OCI-LY1 (cell line): Measurements from ENCODE around the gene TXNDC11.

Experiments
- H2AFZ ChIP-seq: fragments of 200-600 bp; sonication (generic), shearing (Covaris generic); 2 replicates; pipeline ENCODE4 v1.6.0; 2014; ENCODE audit warnings: antibody characterized with exemption, mild to moderate bottlenecking, low read length
- H3F3A ChIP-seq: fragments of 200-600 bp; sonication (generic), shearing (Covaris generic); 2 replicates; pipeline ENCODE4 v1.6.0; 2014; ENCODE audit warnings: mild to moderate bottlenecking, antibody characterized with exemption, low read length, moderate library complexity; ENCODE audit not compliant: insufficient read depth
- H3K27ac ChIP-seq: fragments of 200-600 bp; sonication (generic); 2 replicates; pipeline ENCODE4 v1.5.1; 2014; ENCODE audit warnings: low read length, mixed run types, mild to moderate bottlenecking, low read depth; ENCODE audit not compliant: poor library complexity, severe bottlenecking
- H3K27me3 ChIP-seq: fragments of 200-600 bp; sonication (generic); 2 replicates; pipeline ENCODE4 v1.6.0; 2014; ENCODE audit warnings: antibody characterized with exemption, mild to moderate bottlenecking, low read length, moderate library complexity; ENCODE audit not compliant: insufficient read depth
- H3K36me3 ChIP-seq: fragments of 200-600 bp; sonication (generic); 2 replicates; pipeline ENCODE4 v1.6.1; 2014; ENCODE audit warnings: mild to moderate bottlenecking, antibody characterized with exemption, low read length, moderate library complexity, mixed read lengths; ENCODE audit not compliant: insufficient read depth
- H3K4me1 ChIP-seq: fragments of 200-600 bp; sonication (generic); 2 replicates; pipeline ENCODE4 v1.5.1; 2014; ENCODE audit warnings: mild to moderate bottlenecking, low read length, moderate library complexity; ENCODE audit not compliant: insufficient read depth, severe bottlenecking
- H3K4me2 ChIP-seq: fragments of 200-600 bp; sonication (generic), shearing (Covaris generic); 2 replicates; pipeline ENCODE4 v1.6.1; 2014; ENCODE audit warnings: low read length
- H3K4me3 ChIP-seq: fragments of 200-600 bp; sonication (generic); 2 replicates; pipeline ENCODE4 v1.5.1; 2014; ENCODE audit warnings: low read length, low read depth, mild to moderate bottlenecking, mixed read lengths; ENCODE audit not compliant: poor library complexity, severe bottlenecking
- H3K79me2 ChIP-seq: fragments of 200-600 bp; shearing (Covaris generic); 2 replicates; pipeline ENCODE4 v1.6.1; 2016; ENCODE audit warnings: mixed run types, low read length, mixed read lengths; ENCODE audit not compliant: insufficient read depth
- H3K9ac ChIP-seq: fragments of 200-600 bp; sonication (generic), shearing (Covaris generic); 2 replicates; pipeline ENCODE4 v1.6.1; 2014; ENCODE audit warnings: mild to moderate bottlenecking, low read length, mixed read lengths
- H3K9me2 ChIP-seq: fragments of 200-600 bp; sonication (generic), shearing (Covaris generic); 2 replicates; pipeline ENCODE4 v1.6.1; 2014; ENCODE audit warnings: low read depth, mild to moderate bottlenecking, low read length, mixed read lengths
- H3K9me3 ChIP-seq: fragments of 200-600 bp; shearing (Covaris generic); 2 replicates; pipeline ENCODE4 v1.6.1; 2014; ENCODE audit warnings: low read length, mixed read lengths
- H4K20me1 ChIP-seq: fragments of 200-600 bp; sonication (generic), shearing (Covaris generic); 2 replicates; pipeline ENCODE4 v1.6.0; 2016; ENCODE audit warnings: mild to moderate bottlenecking, low read length; ENCODE audit not compliant: insufficient read depth
- EZH2 ChIP-seq: fragments of 200-600 bp; sonication (generic), shearing (Covaris generic); IDR thresholded peaks from 2 replicates; pipeline ENCODE4 v1.8.0; 2017; ENCODE audit warnings: borderline replicate concordance, mixed run types, mild to moderate bottlenecking, antibody characterized with exemption, low read length, moderate library complexity, mixed read lengths
- TF ChIP-seq, protein P1 (sequence below): fragments of 200-600 bp; sonication (generic), shearing (Covaris generic); IDR thresholded peaks from 2 replicates; pipeline ENCODE4 v1.5.1; 2017; ENCODE audit warnings: mild to moderate bottlenecking, antibody characterized with exemption, low read length, moderate library complexity, mixed read lengths

The TXNDC11 gene

DNA sequence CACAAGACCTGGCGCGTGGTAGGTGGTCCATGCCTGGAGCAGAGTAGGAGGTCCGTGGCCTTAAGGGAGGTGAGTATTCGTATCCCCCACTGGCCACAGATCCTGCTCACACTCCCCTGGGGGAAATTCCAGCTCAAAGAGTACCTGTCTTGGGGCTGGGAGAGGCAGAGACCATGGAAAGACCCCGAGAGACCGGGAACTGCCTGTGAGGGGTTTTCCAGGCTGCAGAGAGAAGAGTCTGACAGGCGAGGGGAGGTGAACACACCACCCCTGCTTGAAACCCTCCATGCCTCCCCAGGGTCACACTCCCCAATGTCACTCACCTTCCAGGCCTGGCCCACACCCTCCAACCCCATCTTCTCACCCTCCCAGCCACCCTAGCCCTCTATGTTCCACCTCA, 87.0 kb downstream of the TXNDC11 start:
- Histone ChIP-seq H3K9me3 (no peaks in the 10 kb centered on the region), H2AFZ (no peak overlapping the region), H3K4me2 (no peak overlapping the region), H3K36me3 (no peaks in the 10 kb centered on the region), H3K9me2 (no peaks in the 10 kb centered on the region), H4K20me1 (no peaks in the 10 kb centered on the region), H3K9ac (no peak overlapping the region), H3K27me3 (no peaks in the 10 kb centered on the region), H3K4me3 (no peak overlapping the region), H3K79me2 (no peaks in the 10 kb centered on the region), H3K27ac (no peak overlapping the region), H3F3A (no peaks in the 10 kb centered on the region), H3K4me1 (peaks cover 9% of the 10 kb centered on the region)
- TF ChIP-seq, protein P1, sequence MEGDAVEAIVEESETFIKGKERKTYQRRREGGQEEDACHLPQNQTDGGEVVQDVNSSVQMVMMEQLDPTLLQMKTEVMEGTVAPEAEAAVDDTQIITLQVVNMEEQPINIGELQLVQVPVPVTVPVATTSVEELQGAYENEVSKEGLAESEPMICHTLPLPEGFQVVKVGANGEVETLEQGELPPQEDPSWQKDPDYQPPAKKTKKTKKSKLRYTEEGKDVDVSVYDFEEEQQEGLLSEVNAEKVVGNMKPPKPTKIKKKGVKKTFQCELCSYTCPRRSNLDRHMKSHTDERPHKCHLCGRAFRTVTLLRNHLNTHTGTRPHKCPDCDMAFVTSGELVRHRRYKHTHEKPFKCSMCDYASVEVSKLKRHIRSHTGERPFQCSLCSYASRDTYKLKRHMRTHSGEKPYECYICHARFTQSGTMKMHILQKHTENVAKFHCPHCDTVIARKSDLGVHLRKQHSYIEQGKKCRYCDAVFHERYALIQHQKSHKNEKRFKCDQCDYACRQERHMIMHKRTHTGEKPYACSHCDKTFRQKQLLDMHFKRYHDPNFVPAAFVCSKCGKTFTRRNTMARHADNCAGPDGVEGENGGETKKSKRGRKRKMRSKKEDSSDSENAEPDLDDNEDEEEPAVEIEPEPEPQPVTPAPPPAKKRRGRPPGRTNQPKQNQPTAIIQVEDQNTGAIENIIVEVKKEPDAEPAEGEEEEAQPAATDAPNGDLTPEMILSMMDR, result no peak
- no peak for TF ChIP-seq EZH2

DNA sequence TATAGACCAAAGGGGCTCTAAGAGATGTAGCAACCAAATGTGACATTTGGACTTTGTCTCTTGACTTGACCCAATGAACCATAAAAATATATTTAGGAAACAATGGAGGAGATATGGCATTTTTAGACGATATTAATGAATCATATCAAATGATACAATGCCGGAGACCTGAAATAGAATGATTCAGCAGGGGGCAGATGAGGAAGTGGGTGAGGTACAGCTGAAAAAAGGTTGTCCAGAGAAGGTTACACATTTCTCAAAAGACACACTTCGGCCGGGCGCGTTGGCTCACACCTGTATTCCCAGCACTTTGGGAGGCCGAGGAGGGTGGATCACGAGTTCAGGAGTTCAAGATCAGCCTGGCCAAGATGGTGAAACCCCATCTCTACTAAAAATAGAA, 90.9 kb downstream of the TXNDC11 start:
- H3F3A ChIP-seq, result no peaks in the 10 kb centered on the region
- TF ChIP-seq, protein P1, result no peak
- TF ChIP-seq EZH2, result no peak
- no peaks in the 10 kb centered on the region for H3K9me3 ChIP-seq
- H3K9ac ChIP-seq, result no peak overlapping the region; the same call in 1 of the 2 replicates
- peak overlapping the region; percentile 31; the same call in 1 of the 2 replicates for H2AFZ ChIP-seq
- no peaks in the 10 kb centered on the region for H3K27me3 ChIP-seq
- H3K4me3 ChIP-seq, result no peak overlapping the region
- no peaks in the 10 kb centered on the region for H3K9me2 ChIP-seq
- H3K4me2 ChIP-seq, result peak overlapping the region; percentile 3; the same call in 1 of the 2 replicates
- H3K27ac ChIP-seq, result no peak overlapping the region
- H3K36me3 ChIP-seq, result no peaks in the 10 kb centered on the region
- no peaks in the 10 kb centered on the region for H3K79me2 ChIP-seq
- no peaks in the 10 kb centered on the region for H4K20me1 ChIP-seq
- peaks cover 9% of the 10 kb centered on the region for H3K4me1 ChIP-seq

DNA sequence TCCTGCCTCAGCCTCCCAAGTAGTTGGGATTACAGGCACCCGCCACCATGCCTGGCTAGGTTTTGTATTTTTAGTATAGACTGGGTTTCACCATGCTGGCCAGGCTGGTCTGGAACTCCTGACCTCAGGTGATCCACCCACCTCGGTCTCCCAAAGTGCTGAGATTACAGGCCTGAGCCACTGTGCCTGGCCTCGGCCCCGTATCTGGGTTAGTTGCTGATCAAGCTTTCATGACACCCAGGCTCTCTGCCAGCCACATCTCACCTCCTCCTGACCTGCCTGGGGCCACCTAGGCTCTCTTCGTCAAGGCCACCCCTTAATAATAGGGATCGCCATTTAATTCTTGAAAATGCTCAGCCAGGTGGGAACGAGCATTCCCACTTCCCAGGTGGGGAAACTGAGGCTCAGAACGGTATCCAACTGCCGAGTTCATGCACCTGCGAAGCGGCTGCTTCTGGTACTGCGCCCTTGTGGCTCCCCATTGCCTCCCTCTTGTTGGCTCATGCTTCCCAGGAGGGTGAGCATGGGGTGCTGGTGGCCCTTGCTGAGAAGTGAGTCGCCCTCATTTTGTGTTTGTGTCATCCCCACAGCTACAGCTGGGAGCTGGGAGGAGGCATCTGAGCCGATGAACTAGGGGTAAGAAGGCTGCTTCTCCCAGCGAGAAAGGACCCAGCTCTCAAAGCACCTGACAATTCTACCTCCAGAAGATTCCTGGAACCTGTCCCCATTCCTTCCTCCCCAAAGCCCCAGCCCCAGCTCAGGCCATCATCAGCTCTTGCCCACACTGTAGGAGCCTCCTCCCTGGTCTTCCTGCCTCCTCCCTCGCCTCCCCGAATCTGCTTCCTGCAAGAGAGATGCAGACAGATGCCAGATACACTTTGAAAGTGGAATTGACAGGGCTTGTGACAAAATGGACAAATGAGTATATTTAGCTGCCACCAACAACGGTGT, 91.7 kb downstream of the TXNDC11 start:
- H2AFZ ChIP-seq, result no peak overlapping the region
- no peak overlapping the region; the same call in 1 of the 2 replicates for H3K9ac ChIP-seq
- H3K9me3 ChIP-seq, result no peaks in the 10 kb centered on the region
- H3K36me3 ChIP-seq, result no peaks in the 10 kb centered on the region
- TF ChIP-seq, protein P1, result no peak
- TF ChIP-seq EZH2, result no peak
- H3K79me2 ChIP-seq, result no peaks in the 10 kb centered on the region
- no peaks in the 10 kb centered on the region for H3K27me3 ChIP-seq
- H3F3A ChIP-seq, result no peaks in the 10 kb centered on the region
- H3K4me3 ChIP-seq, result no peak overlapping the region
- H3K27ac ChIP-seq, result no peak overlapping the region
- H4K20me1 ChIP-seq, result no peaks in the 10 kb centered on the region
- no peaks in the 10 kb centered on the region for H3K9me2 ChIP-seq
- H3K4me1 ChIP-seq, result peaks cover 9% of the 10 kb centered on the region
- no peak overlapping the region for H3K4me2 ChIP-seq
